Measurements from ENCODE around the gene TMX1. TPM values are rescaled to one million over a fixed set of nuclear protein-coding genes. Genes with fewer than 3 reads are reported as not detected.

The TMX1 gene
- total and polyA plus RNA-seq, 3 donors from 2014 or later, result 19.2 to 30.7 (median 19.5) TPM

DNA sequence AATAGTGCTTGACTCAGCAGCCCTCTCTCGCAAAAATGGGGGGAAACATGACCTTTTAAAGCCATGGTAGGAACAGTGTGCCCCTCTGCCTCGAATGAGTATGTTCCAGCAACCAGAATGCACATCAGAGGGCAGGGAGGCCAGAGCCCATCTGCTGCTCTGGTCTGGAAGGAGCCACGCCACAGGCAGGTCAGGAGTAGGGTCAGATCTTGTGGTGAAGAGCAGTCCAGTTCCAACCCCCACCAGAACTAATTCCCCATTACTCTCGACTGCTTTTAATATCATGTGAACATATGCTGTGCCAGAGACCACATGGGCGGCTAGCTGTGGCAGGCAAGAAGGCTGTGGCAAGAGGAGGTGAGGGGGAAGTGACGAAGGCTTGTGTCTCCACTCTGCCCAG lies 34.6 kb upstream of the TMX1 start:
- no peaks in the 10 kb centered on the region for H3K9me3 ChIP-seq
- intact Hi-C loops (cut with DNase I; ENCODE audit: low total_unique reads), result no loop called here
- H3K27me3 ChIP-seq, result no peaks in the 10 kb centered on the region

DNA sequence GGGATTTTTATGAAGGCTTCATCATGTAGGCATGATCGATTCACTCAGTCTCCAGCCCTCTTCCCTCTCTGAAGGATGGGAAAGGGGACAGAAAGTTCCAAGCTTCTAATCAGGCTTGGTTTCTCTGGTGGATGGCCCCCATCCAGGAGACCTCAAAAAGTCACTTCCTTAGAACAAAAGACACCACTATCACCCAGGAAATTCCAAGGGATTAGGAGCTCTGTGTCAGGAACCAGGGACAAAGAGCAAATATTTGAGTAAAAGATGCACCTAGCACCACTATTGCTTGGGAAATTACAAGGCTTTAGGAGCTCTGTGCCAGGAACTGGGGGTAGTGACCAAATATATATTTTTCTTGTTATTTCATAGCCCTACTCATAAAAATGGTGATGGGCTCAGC lies 33.6 kb upstream of the TMX1 start:
- Histone ChIP-seq H3K27me3 (no peaks in the 10 kb centered on the region), H3K4me3 (no peak overlapping the region), H3K4me1 (peaks cover 31% of the 10 kb centered on the region), H3K27ac (peak overlapping the region; percentile 71 to 91), H3K9me3 (no peaks in the 10 kb centered on the region), H3K36me3 (ENCODE audit: low read depth, missing control alignments) (no peaks in the 10 kb centered on the region)
- WGBS, 2 donors, result 39 to 59% methylated on average over 1 of the region's 1 CpG
- no peak for DNase-seq
- TF ChIP-seq, protein P1, sequence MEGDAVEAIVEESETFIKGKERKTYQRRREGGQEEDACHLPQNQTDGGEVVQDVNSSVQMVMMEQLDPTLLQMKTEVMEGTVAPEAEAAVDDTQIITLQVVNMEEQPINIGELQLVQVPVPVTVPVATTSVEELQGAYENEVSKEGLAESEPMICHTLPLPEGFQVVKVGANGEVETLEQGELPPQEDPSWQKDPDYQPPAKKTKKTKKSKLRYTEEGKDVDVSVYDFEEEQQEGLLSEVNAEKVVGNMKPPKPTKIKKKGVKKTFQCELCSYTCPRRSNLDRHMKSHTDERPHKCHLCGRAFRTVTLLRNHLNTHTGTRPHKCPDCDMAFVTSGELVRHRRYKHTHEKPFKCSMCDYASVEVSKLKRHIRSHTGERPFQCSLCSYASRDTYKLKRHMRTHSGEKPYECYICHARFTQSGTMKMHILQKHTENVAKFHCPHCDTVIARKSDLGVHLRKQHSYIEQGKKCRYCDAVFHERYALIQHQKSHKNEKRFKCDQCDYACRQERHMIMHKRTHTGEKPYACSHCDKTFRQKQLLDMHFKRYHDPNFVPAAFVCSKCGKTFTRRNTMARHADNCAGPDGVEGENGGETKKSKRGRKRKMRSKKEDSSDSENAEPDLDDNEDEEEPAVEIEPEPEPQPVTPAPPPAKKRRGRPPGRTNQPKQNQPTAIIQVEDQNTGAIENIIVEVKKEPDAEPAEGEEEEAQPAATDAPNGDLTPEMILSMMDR (IDR thresholded peaks at IDR 0.05), result no peak
- no peak for TF ChIP-seq POLR2A (IDR thresholded peaks at IDR 0.05)
- intact Hi-C loops (cut with DNase I; ENCODE audit: low total_unique reads), result no loop called here

More for the DNA sequence above, 34.6 kb upstream of the TMX1 start:
- H3K4me3 ChIP-seq, result no peak overlapping the region
- peak; percentile 59 for DNase-seq
- WGBS, 2 donors, result 46 to 59% methylated on average over 6 of the region's 6 CpGs
- peak overlapping the region; percentile 71 to 91 for H3K27ac ChIP-seq
- no peaks in the 10 kb centered on the region for H3K36me3 ChIP-seq (ENCODE audit: low read depth, missing control alignments)
- H3K4me1 ChIP-seq, result peaks cover 31% of the 10 kb centered on the region
- TF ChIP-seq, protein P1 (IDR thresholded peaks at IDR 0.05), result no peak

DNA sequence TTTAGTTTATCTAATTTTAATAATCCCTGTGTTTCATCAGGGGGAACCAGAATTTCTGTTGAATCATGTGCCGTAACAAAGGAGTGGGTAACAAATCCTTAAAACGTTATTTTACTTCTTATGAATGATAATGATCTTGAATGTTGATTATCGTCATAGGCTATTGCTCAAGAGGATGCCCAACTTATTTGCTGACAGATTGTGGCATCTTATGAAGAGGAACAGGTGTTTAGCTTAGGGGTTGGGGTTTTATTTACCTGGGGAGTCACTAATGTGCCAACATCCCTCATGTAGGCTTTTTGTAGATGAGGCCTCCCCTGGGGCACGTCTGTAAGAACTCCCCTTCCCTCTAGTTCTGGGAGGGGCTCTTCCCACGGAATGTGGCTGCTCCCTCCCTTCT lies 32.4 kb upstream of the TMX1 start:
- intact Hi-C loops (cut with DNase I; ENCODE audit: low total_unique reads), result no loop called here
- DNase-seq, result no peak
- TF ChIP-seq POLR2A (IDR thresholded peaks at IDR 0.05), result no peak
- TF ChIP-seq, protein P1 (IDR thresholded peaks at IDR 0.05), result no peak
- H3K4me1 ChIP-seq, result peaks cover 31% of the 10 kb centered on the region
- no peaks in the 10 kb centered on the region for H3K27me3 ChIP-seq
- H3K27ac ChIP-seq, result peak overlapping the region; percentile 73 to 91
- H3K9me3 ChIP-seq, result no peaks in the 10 kb centered on the region
- H3K36me3 ChIP-seq (ENCODE audit: low read depth, missing control alignments), result no peaks in the 10 kb centered on the region
- WGBS, 2 donors, result 28 to 30% methylated on average over 5 of the region's 5 CpGs
- no peak overlapping the region for H3K4me3 ChIP-seq

DNA sequence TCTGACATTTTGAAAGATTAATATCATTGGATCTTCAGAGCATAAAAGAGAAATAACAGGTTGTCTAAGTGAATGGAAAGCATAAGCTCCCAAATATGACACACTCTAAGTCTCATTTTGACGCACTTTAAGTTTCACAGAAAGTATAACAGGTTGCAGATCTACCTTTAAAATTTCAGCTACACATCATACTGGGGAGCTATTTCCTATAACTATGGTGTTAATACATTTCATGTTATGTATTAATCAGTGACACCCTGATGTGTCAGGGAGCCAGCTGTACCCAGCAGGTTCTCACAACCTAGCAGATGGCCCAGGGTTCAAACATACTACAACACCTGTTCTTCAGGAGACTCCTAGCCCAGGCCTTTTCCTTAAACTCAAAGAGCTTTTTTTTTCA lies 31.1 kb upstream of the TMX1 start:
- no peaks in the 10 kb centered on the region for H3K9me3 ChIP-seq
- no peak for DNase-seq
- H3K27me3 ChIP-seq, result no peaks in the 10 kb centered on the region
- intact Hi-C loops (cut with DNase I; ENCODE audit: low total_unique reads), result no loop called here
- peaks cover 27% of the 10 kb centered on the region for H3K4me1 ChIP-seq
- H3K4me3 ChIP-seq, result no peak overlapping the region
- 93 to 96% methylated on average over 1 of the region's 1 CpG for WGBS, 2 donors
- H3K36me3 ChIP-seq (ENCODE audit: low read depth, missing control alignments), result no peaks in the 10 kb centered on the region
- no peak overlapping the region for H3K27ac ChIP-seq
- no peak for TF ChIP-seq POLR2A (IDR thresholded peaks at IDR 0.05)
- TF ChIP-seq, protein P1 (IDR thresholded peaks at IDR 0.05), result no peak

DNA sequence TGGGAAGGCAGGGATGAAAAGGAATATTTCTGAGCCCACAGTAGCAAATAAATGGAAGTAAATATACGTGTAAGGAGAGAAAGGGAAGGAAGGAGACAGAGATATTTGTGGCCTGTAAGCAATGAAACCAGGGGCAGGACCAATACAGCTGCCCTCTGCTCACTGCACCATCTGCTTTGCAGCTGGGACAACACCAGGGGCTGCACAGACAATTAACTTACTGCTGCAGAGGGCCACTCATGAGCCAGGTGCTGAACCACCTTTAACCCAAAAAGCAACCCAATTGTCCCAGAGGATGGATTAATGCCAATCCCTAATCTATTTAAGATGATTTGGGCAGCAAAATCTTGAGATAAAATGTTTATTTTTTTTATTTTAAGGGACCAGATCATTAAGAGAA lies 30.6 kb upstream of the TMX1 start:
- H3K4me1 ChIP-seq, result peaks cover 25% of the 10 kb centered on the region
- WGBS, 2 donors, result 67 to 68% methylated on average over 1 of the region's 1 CpG
- no peaks in the 10 kb centered on the region for H3K27me3 ChIP-seq
- intact Hi-C loops (cut with DNase I; ENCODE audit: low total_unique reads), result no loop called here
- no peak overlapping the region for H3K27ac ChIP-seq
- no peak for DNase-seq
- no peaks in the 10 kb centered on the region for H3K9me3 ChIP-seq
- H3K36me3 ChIP-seq (ENCODE audit: low read depth, missing control alignments), result no peaks in the 10 kb centered on the region
- TF ChIP-seq, protein P1 (IDR thresholded peaks at IDR 0.05), result no peak
- no peak for TF ChIP-seq POLR2A (IDR thresholded peaks at IDR 0.05)
- H3K4me3 ChIP-seq, result no peak overlapping the region

Measured in testis (tissue), 3 donors.